Esophagus squamous epithelium (tissue), 4 donors: ENCODE measurements around the gene NACC1.

Experiments
- CTCF ChIP-seq, 6 experiments: fragments of 450-650 bp in 4 of 6; fragments of 200-600 bp in 2 of 6; sonication (generic) in 2 of 6; IDR thresholded peaks; one replicate each; pipeline ENCODE4 v1.5.1; 2016 to 2019; ENCODE audit warnings: antibody characterized with exemption in 6 of 6, mild to moderate bottlenecking in 4 of 6, moderate library complexity in 4 of 6
- POLR2A ChIP-seq, 4 donors: fragments of 450-650 bp; IDR thresholded peaks; one replicate each; pipeline ENCODE4 v1.6.1; 2017; ENCODE audit warnings: antibody characterized with exemption in 4 of 4, mild to moderate bottlenecking in 4 of 4, moderate library complexity in 3 of 4

GRCh38 chr19:13181747-13182388, 63.8 kb downstream of the NACC1 start:
- TF ChIP-seq POLR2A (IDR thresholded peaks at IDR 0.05) (no peak), CTCF (IDR thresholded peaks at IDR 0.05) (no peak)
